SK-N-MC (cell line): Measurements from ENCODE around the gene DAPK1.
"Not testable (repeated sequence)": the region's sequence is repeated elsewhere in the genome, so short reads cannot be mapped to it uniquely, and the experiment has no call there.

Source experiments
- DNase-seq: peaks from one replicate; pipeline ENCODE4 v3.0.0-alpha.2; 2011; ENCODE audit warnings: low read depth, low spot score
- H3K27ac ChIP-seq: fragments of 200-600 bp; sonication (generic); 2 replicates; pipeline ENCODE4 v1.5.1; 2016; ENCODE audit warnings: mixed run types
- H3K36me3 ChIP-seq: fragments of 200-600 bp; sonication (generic); 2 replicates; pipeline ENCODE4 v1.6.1; 2017; ENCODE audit warnings: antibody characterized with exemption, low read length, mixed read lengths; ENCODE audit not compliant: insufficient read depth
- H3K4me3 ChIP-seq: fragments of 200-600 bp; sonication (generic); 2 replicates; pipeline ENCODE4 v1.5.1; 2016
- H3K9ac ChIP-seq: fragments of 200-600 bp; sonication (generic); 2 replicates; pipeline ENCODE4 v1.8.0; 2017; ENCODE audit warnings: mixed run types, mixed read lengths; ENCODE audit not compliant: insufficient read length
- H3K9me3 ChIP-seq: fragments of 200-600 bp; sonication (generic); 2 replicates; pipeline ENCODE4 v1.6.1; 2017; ENCODE audit warnings: low read depth, mild to moderate bottlenecking, antibody characterized with exemption, low read length, moderate library complexity, mixed read lengths
- EZH2 ChIP-seq: fragments of 200-600 bp; sonication (generic); IDR thresholded peaks from one replicate; pipeline ENCODE4 v1.6.1; 2017; ENCODE audit warnings: antibody characterized with exemption
- FOXP2 ChIP-seq: optimal IDR thresholded peaks from 2 replicates; pipeline ENCODE3; 2011; ENCODE audit warnings: mild to moderate bottlenecking, moderate library complexity; ENCODE audit not compliant: insufficient read depth; ENCODE audit errors: extremely low read length, control extremely low read depth
- POLR2AphosphoS5 ChIP-seq: IDR thresholded peaks from 2 replicates; pipeline ENCODE4 v1.6.1; 2012; ENCODE audit warnings: mild to moderate bottlenecking, low read depth, low read length, borderline replicate concordance

DAPK1 gene

DNA sequence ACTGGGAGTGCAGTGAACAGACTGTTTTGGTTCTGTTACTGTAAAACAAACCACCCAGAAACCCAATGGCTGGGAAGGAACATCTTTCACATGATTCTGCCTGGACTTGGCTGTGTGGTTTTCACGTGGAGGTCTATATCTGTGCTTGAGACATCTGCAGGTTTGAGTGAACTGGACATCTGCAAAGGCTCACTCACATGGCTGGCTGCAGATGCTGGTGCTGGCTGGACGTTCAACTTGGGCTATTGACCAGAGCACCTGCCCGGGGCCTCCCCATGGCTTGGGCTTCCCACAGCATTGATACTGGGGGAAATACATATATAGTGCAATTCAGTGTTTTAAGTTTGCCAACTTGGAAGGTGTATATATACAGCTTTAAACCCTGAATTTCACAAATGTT is 235.1 kb downstream of the DAPK1 start:
- TF ChIP-seq FOXP2 (no peak), POLR2AphosphoS5 (no peak), EZH2 (no peak)
- H3K4me3 ChIP-seq, result no peak overlapping the region
- H3K9me3 ChIP-seq, result no peaks in the 10 kb centered on the region; the same call in 1 of the 2 replicates
- no peak overlapping the region for H3K27ac ChIP-seq
- no peak for DNase-seq
- no peak overlapping the region for H3K9ac ChIP-seq
- no peaks in the 10 kb centered on the region for H3K36me3 ChIP-seq

DNA sequence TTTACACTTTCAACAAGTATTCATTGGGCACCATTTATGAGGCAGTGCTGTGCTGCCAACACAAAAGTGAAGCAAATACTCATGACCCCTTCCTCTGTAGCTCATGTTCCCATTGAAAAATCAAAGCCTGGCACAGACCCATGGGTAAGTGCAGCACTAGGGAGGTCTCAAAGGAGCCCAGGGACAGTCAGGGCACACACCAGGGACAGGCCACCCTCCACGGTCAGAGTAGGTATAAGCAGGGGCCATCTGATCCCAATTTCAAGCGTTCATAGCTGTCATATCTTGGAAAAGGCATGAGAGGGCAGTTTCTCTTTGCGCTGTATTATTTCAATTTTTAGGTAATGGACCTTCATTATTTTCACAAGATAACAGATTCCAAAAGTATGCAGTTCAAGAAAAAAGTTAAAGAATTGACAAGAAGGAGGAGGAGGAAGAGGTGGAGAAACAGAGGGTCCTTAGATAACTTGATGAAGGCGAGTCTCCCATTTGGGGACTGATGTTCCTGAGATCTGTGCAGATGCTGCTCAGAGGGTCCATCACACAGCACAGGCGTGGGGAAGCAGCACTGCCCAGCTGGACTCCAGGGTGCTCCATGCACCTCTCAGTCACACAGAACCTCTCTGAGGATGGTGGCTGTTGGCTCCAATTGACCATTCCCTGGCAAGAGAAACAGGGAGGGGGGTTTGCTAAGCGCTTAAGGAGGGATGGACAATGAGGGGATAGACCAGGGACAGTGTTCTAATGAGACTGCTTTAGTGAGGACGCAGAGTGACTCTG is 235.8 kb downstream of the DAPK1 start:
- DNase-seq, result no peak
- Histone ChIP-seq H3K9me3 (no peaks in the 10 kb centered on the region; the same call in 1 of the 2 replicates), H3K27ac (no peak overlapping the region), H3K36me3 (no peaks in the 10 kb centered on the region), H3K4me3 (no peak overlapping the region), H3K9ac (no peak overlapping the region)
- TF ChIP-seq POLR2AphosphoS5 (no peak), FOXP2 (no peak), EZH2 (no peak)

DNA sequence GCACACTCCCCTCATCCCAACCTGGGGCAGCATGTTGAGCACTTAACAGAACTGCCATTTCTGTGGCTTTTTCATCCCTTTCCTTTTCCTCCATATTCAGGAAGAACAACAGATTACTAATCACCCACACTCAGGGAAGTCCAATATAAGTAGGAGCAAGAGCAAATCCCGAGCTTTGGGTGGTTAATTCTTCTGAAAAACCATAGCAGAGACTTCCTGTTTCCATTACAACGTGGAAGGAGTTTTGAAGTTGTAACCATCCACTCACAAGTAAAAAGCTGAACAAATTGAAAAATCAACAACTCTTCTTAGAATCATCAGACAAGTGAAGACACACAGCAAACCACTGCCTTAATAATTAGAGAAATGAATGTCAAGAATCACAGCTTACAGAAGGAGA is 236.4 kb downstream of the DAPK1 start:
- no peak for DNase-seq
- Histone ChIP-seq H3K4me3 (no peak overlapping the region), H3K36me3 (no peaks in the 10 kb centered on the region), H3K9ac (no peak overlapping the region), H3K9me3 (no peaks in the 10 kb centered on the region; the same call in 1 of the 2 replicates), H3K27ac (no peak overlapping the region)
- TF ChIP-seq EZH2 (no peak), FOXP2 (no peak)

GRCh38 chr9:87739546-87739945 is 241.9 kb downstream of the DAPK1 start:
- Histone ChIP-seq H3K27ac (no peak overlapping the region), H3K9ac (no peak overlapping the region), H3K36me3 (no peaks in the 10 kb centered on the region), H3K4me3 (no peak overlapping the region), H3K9me3 (no peaks in the 10 kb centered on the region; the same call in 1 of the 2 replicates)
- no peak for DNase-seq
- TF ChIP-seq FOXP2, result no peak
- no peak for TF ChIP-seq POLR2AphosphoS5
- no peak for TF ChIP-seq EZH2

- no peak for DNase-seq
- Histone ChIP-seq H3K27ac (no peak overlapping the region), H3K4me3 (no peak overlapping the region), H3K36me3 (no peaks in the 10 kb centered on the region), H3K9ac (no peak overlapping the region), H3K9me3 (no peaks in the 10 kb centered on the region; the same call in 1 of the 2 replicates)
- TF ChIP-seq EZH2 (no peak), FOXP2 (no peak), POLR2AphosphoS5 (no peak)
These were observed 242.5 kb downstream of the DAPK1 start for GRCh38 chr9:87740209-87740608.

- no peak overlapping the region for H3K4me3 ChIP-seq
- H3K27ac ChIP-seq, result no peak overlapping the region
- H3K9ac ChIP-seq, result no peak overlapping the region
- DNase-seq, result no peak
- TF ChIP-seq POLR2AphosphoS5 (no peak), FOXP2 (no peak), EZH2 (no peak)
- no peaks in the 10 kb centered on the region for H3K36me3 ChIP-seq
- no peaks in the 10 kb centered on the region; the same call in 1 of the 2 replicates for H3K9me3 ChIP-seq
These were observed 243.7 kb downstream of the DAPK1 start for GRCh38 chr9:87741326-87741725.

- no peak for DNase-seq
- TF ChIP-seq POLR2AphosphoS5, result no peak
- no peak for TF ChIP-seq FOXP2
- Histone ChIP-seq H3K9ac (no peak overlapping the region), H3K27ac (no peak overlapping the region), H3K4me3 (no peak overlapping the region), H3K36me3 (no peaks in the 10 kb centered on the region), H3K9me3 (no peaks in the 10 kb centered on the region)
These were observed 244.2 kb downstream of the DAPK1 start for GRCh38 chr9:87741891-87742290.

- Histone ChIP-seq H3K9me3 (no peaks in the 10 kb centered on the region), H3K36me3 (no peaks in the 10 kb centered on the region), H3K9ac (no peak overlapping the region), H3K27ac (no peak overlapping the region), H3K4me3 (no peak overlapping the region)
- no peak for TF ChIP-seq FOXP2
- TF ChIP-seq EZH2, result no peak
- no peak for TF ChIP-seq POLR2AphosphoS5
- no peak for DNase-seq
These were observed 245.3 kb downstream of the DAPK1 start for GRCh38 chr9:87742813-87743428.

- not testable (repeated sequence) for H3K4me3 ChIP-seq, H3K9me3 ChIP-seq, DNase-seq, H3K36me3 ChIP-seq, H3K27ac ChIP-seq, H3K9ac ChIP-seq
These were observed 246.6 kb downstream of the DAPK1 start for GRCh38 chr9:87744247-87744646.
